GM12878 (cell line): ENCODE data around the gene FAM167B. TPM values are rescaled to one million over a fixed set of nuclear protein-coding genes. Genes with fewer than 3 reads are reported as not detected.

ENCODE experiments used
- ATAC-seq: fragments of 200-7000 bp; cut with Tn5 transposase; 3 replicates; pipeline ENCODE4 v1.9.1; 2020; ENCODE audit warnings: mild to moderate bottlenecking, moderate library complexity
- BruUV-seq: library from RNA; stranded (reverse); fragments of 400-500 nt; replicated peaks from 2 replicates; lab custom pipeline; 2021; lab: Mats Ljungman, UMichigan
- CTCF ChIA-PET: fragments of 300-600 bp; sonication (Branson Sonifier 250); formaldehyde crosslinking; extraction: SDS; loops from one replicate; lab custom pipeline; 2021; ENCODE audit warnings: inconsistent platforms; lab: Yijun Ruan, JAX
- POLR2A ChIA-PET: fragments of 350-600 bp; formaldehyde crosslinking; extraction: SDS; loops from one replicate; lab custom pipeline; 2021; ENCODE audit warnings: inconsistent platforms; lab: Charles Lee
- RAD21 ChIA-PET: fragments of 300-600 bp; sonication (Branson Sonifier 250); formaldehyde crosslinking; loops from one replicate; lab custom pipeline; 2023; ENCODE audit warnings: antibody characterized with exemption; ENCODE audit not compliant: unreplicated experiment; lab: Charles Lee
- SMC1A ChIA-PET: fragments of 300-600 bp; sonication (Branson Sonifier 250); formaldehyde crosslinking; loops from one replicate; lab custom pipeline; 2023; ENCODE audit not compliant: unreplicated experiment, uncharacterized antibody; lab: Charles Lee
- DNase-seq: peaks from one replicate; pipeline ENCODE4 v3.0.0-alpha.2; 2011; ENCODE audit warnings: low read depth, low spot score
- FAIRE-seq: peaks from 3 replicates; lab custom pipeline; 2011; peaks lifted over from hg19 to GRCh38; lab: Jason Lieb, UNC
- H2AFZ ChIP-seq: 2 replicates; pipeline ENCODE4 v1.6.0; 2011; ENCODE audit warnings: low read depth, low read length, control low read depth; ENCODE audit not compliant: control insufficient read depth
- H3K27ac ChIP-seq: 2 replicates; pipeline ENCODE4 v1.5.1; 2011; ENCODE audit warnings: control low read depth; ENCODE audit not compliant: control insufficient read depth, insufficient read depth
- H3K27me3 ChIP-seq, 2 experiments: replicated peaks in 1 of 2; 2 replicates each; pipeline versions ENCODE4 v1.6.0 to v1.6.1; 2011; ENCODE audit warnings: low read length in 1 of 2; ENCODE audit not compliant: control insufficient read depth in 2 of 2, insufficient read depth in 2 of 2
- H3K36me3 ChIP-seq, 2 experiments: 2 replicates each; pipeline ENCODE4 v1.5.1; 2011; ENCODE audit warnings: low read length in 1 of 2; ENCODE audit not compliant: control insufficient read depth in 2 of 2, insufficient read depth in 2 of 2
- H3K4me1 ChIP-seq: 2 replicates; pipeline ENCODE4 v1.6.1; 2011; ENCODE audit warnings: mild to moderate bottlenecking, low read length, moderate library complexity, mixed read lengths; ENCODE audit not compliant: control insufficient read depth, insufficient read depth
- H3K4me2 ChIP-seq: 2 replicates; pipeline ENCODE4 v1.6.0; 2011; ENCODE audit warnings: control low read depth; ENCODE audit not compliant: control insufficient read depth, insufficient read depth
- H3K4me3 ChIP-seq: fragments of 200-600 bp; sonication (generic); 2 replicates; pipeline ENCODE4 v1.5.1; 2016
- H3K79me2 ChIP-seq: 2 replicates; pipeline ENCODE4 v1.6.0; 2011; ENCODE audit warnings: low read length; ENCODE audit not compliant: control insufficient read depth, insufficient read depth
- H3K9ac ChIP-seq: 2 replicates; pipeline ENCODE4 v1.8.0; 2011; ENCODE audit warnings: low read length, control low read depth, mixed read lengths; ENCODE audit not compliant: control insufficient read depth, insufficient read depth
- H3K9me3 ChIP-seq: replicated peaks from 3 replicates; pipeline ENCODE4 v1.5.1; 2011; ENCODE audit warnings: mild to moderate bottlenecking, low read length; ENCODE audit not compliant: control insufficient read depth, insufficient read depth
- H4K20me1 ChIP-seq: 2 replicates; pipeline ENCODE4 v1.6.0; 2011; ENCODE audit not compliant: control insufficient read depth, insufficient read depth
- ATF3 ChIP-seq: IDR thresholded peaks from 2 replicates; pipeline ENCODE4 v1.6.1; 2011; ENCODE audit warnings: low read depth, mild to moderate bottlenecking, low read length, moderate library complexity, borderline replicate concordance; ENCODE audit errors: extremely low read depth
- CREM ChIP-seq: IDR thresholded peaks from 2 replicates; pipeline ENCODE4 v1.6.1; 2014; ENCODE audit warnings: antibody characterized with exemption, low read depth
- EP300 ChIP-seq, 2 experiments: fragments of 150-350 bp in 1 of 2; IDR thresholded peaks; 2 replicates each; pipeline ENCODE4 v1.6.1; 2011 to 2012; ENCODE audit warnings: low read depth in 2 of 2, low read length in 2 of 2, borderline replicate concordance in 1 of 2, improper control_type of control experiment in 1 of 2, inconsistent platforms in 1 of 2; ENCODE audit not compliant: control insufficient read depth in 1 of 2
- NBN ChIP-seq: fragments of 450-650 bp; IDR thresholded peaks from 2 replicates; pipeline ENCODE4 v1.6.1; 2016
- NFYA ChIP-seq: IDR thresholded peaks from 2 replicates; pipeline ENCODE4 v1.6.1; 2011; ENCODE audit warnings: low read depth, mild to moderate bottlenecking, low read length, improper control_type of control experiment, borderline replicate concordance
- RCOR1 ChIP-seq: conservative IDR thresholded peaks from 2 replicates; pipeline ENCODE4 v1.6.1; 2012; ENCODE audit warnings: low read depth, low read length, improper control_type of control experiment
- SIX5 ChIP-seq: IDR thresholded peaks from 2 replicates; pipeline ENCODE4 v1.6.1; 2011; ENCODE audit warnings: mild to moderate bottlenecking, low read depth, low read length, moderate library complexity; ENCODE audit not compliant: severe bottlenecking
- TCF12 ChIP-seq: IDR thresholded peaks from 2 replicates; pipeline ENCODE4 v1.6.1; 2011; ENCODE audit warnings: low read depth, mild to moderate bottlenecking, low read length
- USF2 ChIP-seq: IDR thresholded peaks from 2 replicates; pipeline ENCODE4 v1.6.1; 2011; ENCODE audit warnings: low read depth, low read length, improper control_type of control experiment, borderline replicate concordance
- YY1 ChIP-seq: IDR thresholded peaks from 2 replicates; pipeline ENCODE4 v1.6.1; 2011; ENCODE audit warnings: low read depth, mild to moderate bottlenecking, low read length
- ZBTB40 ChIP-seq: fragments of 450-650 bp; IDR thresholded peaks from 2 replicates; pipeline ENCODE4 v1.6.1; 2016; ENCODE audit warnings: mild to moderate bottlenecking, moderate library complexity, borderline replicate concordance
- WGBS: methylation state at CpG from one replicate; pipeline ENCODE4 v1.1.6; 2016; ENCODE audit warnings: low lambda C conversion rate; ENCODE audit not compliant: insufficient replicate concordance, insufficient coverage; ENCODE audit errors: missing lambda C conversion rate; 5-methylcytosine and 5-hydroxymethylcytosine counted together
- in situ Hi-C: fragments of 300-500 bp; cut with MboI; formaldehyde crosslinking; loops from 9 replicates; pipeline ENCODE4 v1.14.3; 2018; ENCODE audit warnings: mixed read lengths
- intact Hi-C: fragments of 100-400 bp; cut with micrococcal nuclease; formaldehyde crosslinking; loops from one replicate; pipeline ENCODE4 v1.14.2; 2022; ENCODE audit not compliant: unreplicated experiment
- polyA plus RNA-seq, 11 experiments: library from polyadenylated mRNA; depleted of rRNA in 4 of 11; unstranded in 6 of 11; stranded (reverse) in 5 of 11; fragments of >200 nt; fragmentation: Nextera tagmentation in 4 of 11; fragmentation: Illumina TruSeq in 1 of 11; extraction: Ambion mirVana in 4 of 11; extraction: Trizol in 1 of 11; gene quantifications; 1 replicate in 1 of 11; 2 replicates in 10 of 11; pipeline versions ENCODE4 v1.2.1 to v1.2.3, GENCODE V29; 2011 to 2016; ENCODE audit warnings: inconsistent platforms in 2 of 11, missing spikeins in 2 of 11, low read depth in 1 of 11
- total RNA-seq, 4 experiments: library from RNA; depleted of rRNA in 3 of 4; stranded (reverse); fragments of >200 nt in 3 of 4; fragmentation: Illumina TruSeq in 1 of 4; extraction: Trizol in 1 of 4; gene quantifications; 2 replicates each; pipeline versions ENCODE4 v1.2.1 to v1.2.3, GENCODE V29; 2013 to 2021

The FAM167B gene
- total and polyA plus RNA-seq, 10 of the 15 experiments (the other 5 are each of a cell fraction or from before 2014, with no cell fraction given) = 0.07 to 1.2 (median 0.36) TPM; not detected in 2

GRCh38 chr1:32265846-32266245, 18.8 kb downstream of the FAM167B start:
- TF ChIP-seq ATF3 (no peak), SIX5 (no peak), NBN (no peak), CREM (no peak), RCOR1 (no peak), TCF12 (no peak), USF2 (no peak), NFYA (no peak), YY1 (no peak), ZBTB40 (no peak), EP300 (IDR thresholded peaks at IDR 0.05; ENCODE audit: borderline replicate concordance in 1 of 2, control insufficient read depth in 1 of 2, low read depth in 2 of 2, low read length in 2 of 2) (no peak)
- Histone ChIP-seq H3K36me3 (peaks cover 0 to 5% of the 10 kb centered on the region in 2 experiments; a peak in 1 of 4 replicates), H3K9ac (no peak overlapping the region), H4K20me1 (no peaks in the 10 kb centered on the region), H3K4me2 (no peak overlapping the region), H3K27ac (no peak overlapping the region), H3K79me2 (peaks cover 20% of the 10 kb centered on the region), H3K4me1 (peaks cover 27% of the 10 kb centered on the region), H3K4me3 (no peak overlapping the region), H3K27me3 (no peaks in the 10 kb centered on the region), H2AFZ (no peak overlapping the region), H3K9me3 (no peaks in the 10 kb centered on the region; the same call in 2 of the 3 replicates)
- no TSS peak for BruUV-seq
- ChIA-PET SMC1A (interaction anchor here (1.4 to 1.9 kb wide), 2 partner anchors 17 to 25 kb away, joined by 3 to 5 read pairs; no protein-coding TSS in a partner anchor), RAD21 (no interaction called here), POLR2A (interaction anchor here (0.6 to 2.0 kb wide), 4 partner anchors 10 to 261 kb away, joined by 3 to 5 read pairs (median 3); partner anchors contain the start of gene LCK), CTCF (interaction anchor here (1.0 to 1.8 kb wide), 2 partner anchors 17 to 51 kb away, joined by 4 to 8 read pairs; no protein-coding TSS in a partner anchor)
- intact Hi-C loops (no loop called here), in situ Hi-C loops (no loop called here)
- DNase-seq (no peak), FAIRE-seq (no peak), ATAC-seq (no peak)
- 94% methylated on average over 9 of the region's 9 CpGs for WGBS
